Measurements from ENCODE around the gene CYP2A6. TPM values are rescaled to one million over a fixed set of nuclear protein-coding genes. Genes with fewer than 3 reads are reported as not detected.
"Not testable (repeated sequence)": the region's sequence is repeated elsewhere in the genome, so short reads cannot be mapped to it uniquely, and the experiment has no call there.

The CYP2A6 gene
- total RNA-seq, 2 experiments from 2014 or later: not detected

DNA sequence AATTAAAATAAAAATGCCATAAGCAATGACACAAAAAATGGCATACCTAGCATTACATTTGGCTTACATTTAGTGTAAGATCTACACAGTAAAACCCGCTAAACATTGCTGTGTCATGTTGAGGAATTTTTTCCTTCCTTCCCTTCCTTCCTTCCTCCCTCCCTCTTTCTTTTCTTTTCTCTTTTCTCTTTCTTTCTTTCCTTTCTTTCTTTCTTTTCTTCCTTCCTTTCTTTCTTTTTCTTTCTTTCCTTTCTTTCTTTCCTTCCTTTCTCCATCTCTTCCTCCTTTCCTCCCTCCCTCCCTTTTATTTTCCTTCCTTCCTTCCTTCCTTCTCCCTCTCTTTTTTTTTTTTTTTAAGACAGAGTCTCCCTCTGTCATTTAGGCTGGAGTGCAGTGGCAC, 11.8 kb downstream of the CYP2A6 start:
- H3K27ac Mint-ChIP-seq; ATAC-seq; DNase-seq; H3K4me3 Mint-ChIP-seq; H3K27me3 Mint-ChIP-seq (ENCODE audit: low read depth); CTCF ChIA-PET; H3K9me3 Mint-ChIP-seq (ENCODE audit: insufficient read depth); POLR2A ChIA-PET; H3K4me1 Mint-ChIP-seq (ENCODE audit: low read depth); H3K36me3 Mint-ChIP-seq (ENCODE audit: low read depth): not testable (repeated sequence)

- Mint-ChIP-seq H3K4me1 (ENCODE audit: low read depth) (peaks cover 12% of the 10 kb centered on the region), H3K27me3 (ENCODE audit: low read depth) (peaks cover 2% of the 10 kb centered on the region), H3K36me3 (ENCODE audit: low read depth) (no peaks in the 10 kb centered on the region), H3K9me3 (ENCODE audit: insufficient read depth) (no peaks in the 10 kb centered on the region), H3K27ac (no peak overlapping the region), H3K4me3 (no peak overlapping the region)
- ATAC-seq (no peak), DNase-seq (no peak)
- CTCF ChIA-PET: no interaction called here
- POLR2A ChIA-PET: no interaction called here
These were observed 13.4 kb downstream of the CYP2A6 start for GRCh38 chr19:40836754-40837429.

GRCh38 chr19:40833728-40834533, 16.3 kb downstream of the CYP2A6 start:
- H3K4me3 Mint-ChIP-seq; DNase-seq; H3K36me3 Mint-ChIP-seq (ENCODE audit: low read depth); CTCF ChIA-PET; H3K9me3 Mint-ChIP-seq (ENCODE audit: insufficient read depth); H3K27me3 Mint-ChIP-seq (ENCODE audit: low read depth); POLR2A ChIA-PET; ATAC-seq: not testable (repeated sequence)
- H3K27ac Mint-ChIP-seq: peak overlapping the region; percentile 2
- peaks cover 12% of the 10 kb centered on the region for H3K4me1 Mint-ChIP-seq (ENCODE audit: low read depth)

DNA sequence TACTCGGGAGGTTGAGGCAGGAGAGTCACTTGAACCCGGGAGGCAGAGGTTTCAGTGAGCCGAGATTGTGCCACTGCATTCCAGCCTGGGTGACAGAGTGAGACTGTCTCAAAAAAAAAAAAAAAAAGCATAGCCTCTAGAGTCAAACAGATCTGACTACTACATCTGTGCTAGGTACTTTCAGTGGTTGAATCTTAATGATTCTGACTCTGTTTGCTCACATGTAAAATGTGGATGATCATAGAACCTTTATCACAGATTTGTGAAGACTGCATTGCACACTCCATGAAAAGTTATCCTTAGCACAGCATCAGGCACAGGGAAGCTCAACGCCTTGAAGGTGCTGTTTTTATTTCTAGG, 17.8 kb downstream of the CYP2A6 start:
- not testable (repeated sequence) for H3K27ac Mint-ChIP-seq; H3K36me3 Mint-ChIP-seq (ENCODE audit: low read depth); DNase-seq; H3K4me3 Mint-ChIP-seq; ATAC-seq; H3K9me3 Mint-ChIP-seq (ENCODE audit: insufficient read depth); H3K27me3 Mint-ChIP-seq (ENCODE audit: low read depth)
- CTCF ChIA-PET: interaction anchor here (0.9 to 1.9 kb wide), 2 partner anchors 26 to 34 kb away, joined by 3 to 5 read pairs; partner anchors contain the start of gene EGLN2
- POLR2A ChIA-PET: interaction anchor here (0.7 kb wide), 1 partner anchor 1580 kb away, joined by 6 read pairs; no protein-coding TSS in a partner anchor
- H3K4me1 Mint-ChIP-seq (ENCODE audit: low read depth): peaks cover 12% of the 10 kb centered on the region

- ChIA-PET POLR2A (no interaction called here), CTCF (interaction anchor here (0.9 to 1.9 kb wide), 3 partner anchors 25 to 380 kb away, joined by 3 to 5 read pairs (median 3); partner anchors contain the start of gene EGLN2)
- Mint-ChIP-seq H3K36me3 (ENCODE audit: low read depth) (peaks cover 9% of the 10 kb centered on the region), H3K27me3 (ENCODE audit: low read depth) (no peaks in the 10 kb centered on the region), H3K27ac (no peak overlapping the region), H3K9me3 (ENCODE audit: insufficient read depth) (no peaks in the 10 kb centered on the region), H3K4me3 (no peak overlapping the region), H3K4me1 (ENCODE audit: low read depth) (peaks cover 19% of the 10 kb centered on the region)
- DNase-seq: no peak
- no peak for ATAC-seq
These were observed 18.5 kb downstream of the CYP2A6 start for GRCh38 chr19:40831502-40832430.

DNA sequence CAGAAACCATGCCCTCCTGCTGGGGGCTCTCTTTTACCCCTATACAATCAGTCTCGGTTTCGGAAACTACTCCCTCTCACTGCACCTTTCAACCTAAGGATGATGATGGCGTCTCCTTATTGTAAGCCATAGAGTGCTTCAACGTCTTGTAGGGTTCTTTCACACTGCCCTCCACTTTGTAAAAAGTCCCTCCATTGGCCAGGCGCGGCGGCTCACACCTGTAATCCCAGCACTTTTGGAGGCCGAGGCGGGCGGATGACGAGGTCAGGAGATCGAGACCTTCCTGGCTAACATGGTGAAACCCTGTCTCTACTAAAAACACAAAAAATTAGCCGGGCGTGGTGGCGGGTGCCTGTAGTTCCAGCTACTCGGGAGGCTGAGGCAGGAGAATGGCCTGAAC, 19.5 kb downstream of the CYP2A6 start:
- Mint-ChIP-seq H3K36me3 (ENCODE audit: low read depth) (peaks cover 15% of the 10 kb centered on the region), H3K4me1 (ENCODE audit: low read depth) (peaks cover 25% of the 10 kb centered on the region)
- H3K4me3 Mint-ChIP-seq; ATAC-seq; DNase-seq; CTCF ChIA-PET; H3K27ac Mint-ChIP-seq; H3K27me3 Mint-ChIP-seq (ENCODE audit: low read depth); H3K9me3 Mint-ChIP-seq (ENCODE audit: insufficient read depth); POLR2A ChIA-PET: not testable (repeated sequence)

DNA sequence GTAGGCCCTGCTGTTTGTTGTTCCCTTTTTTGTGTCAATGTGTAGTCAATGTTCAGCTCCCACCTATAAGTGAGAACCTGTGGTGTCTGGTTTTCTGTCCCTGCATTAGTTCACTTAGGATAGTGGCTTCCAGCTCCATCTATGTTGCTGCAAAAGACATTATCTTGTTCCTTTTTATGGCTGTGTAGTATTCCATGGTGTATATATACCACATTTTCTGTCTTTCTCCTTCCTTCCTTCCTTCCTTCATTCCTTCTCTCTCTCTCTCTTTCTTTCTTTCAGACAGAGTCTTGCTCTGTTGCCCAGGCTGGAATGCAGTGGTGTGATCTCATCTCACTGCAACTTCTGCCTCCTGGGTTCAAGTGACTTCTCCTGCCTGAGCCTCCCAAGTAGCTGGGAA, 21.0 kb downstream of the CYP2A6 start:
- ChIA-PET POLR2A (no interaction called here), CTCF (no interaction called here)
- Mint-ChIP-seq H3K4me1 (ENCODE audit: low read depth) (peaks cover 34% of the 10 kb centered on the region), H3K27ac (no peak overlapping the region), H3K9me3 (ENCODE audit: insufficient read depth) (no peaks in the 10 kb centered on the region), H3K27me3 (ENCODE audit: low read depth) (no peaks in the 10 kb centered on the region), H3K36me3 (ENCODE audit: low read depth) (peaks cover 17% of the 10 kb centered on the region), H3K4me3 (no peak overlapping the region)
- no peak for DNase-seq
- no peak for ATAC-seq

DNA sequence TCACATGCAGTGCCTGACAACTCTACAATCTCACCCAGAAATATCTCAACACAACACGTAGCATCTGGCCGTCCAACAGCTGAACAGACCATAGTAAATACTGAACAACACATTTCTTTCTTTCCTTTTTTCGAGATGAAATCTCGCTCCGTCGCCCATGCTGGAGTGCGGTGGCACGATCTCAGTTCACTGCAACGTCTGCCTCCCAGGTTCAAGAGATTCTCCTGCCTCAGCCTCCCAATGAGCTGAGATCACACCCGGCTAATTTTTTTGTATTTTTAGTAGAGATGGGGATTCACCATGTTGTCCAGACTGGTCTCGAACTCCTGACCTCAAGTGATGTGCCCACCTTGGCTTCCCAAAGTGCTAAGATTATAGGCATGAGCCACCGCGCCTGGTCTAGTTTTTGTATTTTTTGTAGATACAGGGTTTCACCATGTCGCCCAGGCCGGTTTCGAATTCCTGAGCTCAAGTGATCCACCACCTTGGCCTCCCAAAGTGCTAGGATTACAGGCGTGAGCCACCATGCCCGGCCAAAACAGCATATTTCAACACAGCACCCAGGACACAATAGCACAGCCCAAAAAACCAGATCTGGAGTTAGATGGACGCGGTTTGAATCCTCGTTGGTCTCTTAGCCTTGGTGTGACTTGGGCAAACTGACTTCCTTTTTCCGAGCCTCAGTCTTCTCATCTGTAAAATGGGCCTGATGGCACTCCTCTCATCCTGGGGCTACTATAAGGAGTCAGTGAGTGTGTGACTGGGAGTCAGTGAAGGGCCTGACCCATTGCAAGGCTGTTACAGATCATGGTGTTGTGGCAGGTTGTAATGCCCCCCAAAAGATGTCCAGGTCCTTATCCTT, 22.6 kb downstream of the CYP2A6 start:
- peak overlapping the region; percentile 66 for H3K27ac Mint-ChIP-seq
- ChIA-PET POLR2A (no interaction called here), CTCF (interaction anchor here (1.1 kb wide), 1 partner anchor 83 kb away, joined by 3 read pairs; no protein-coding TSS in a partner anchor)
- peaks cover 35% of the 10 kb centered on the region for H3K4me1 Mint-ChIP-seq (ENCODE audit: low read depth)
- peaks cover 17% of the 10 kb centered on the region for H3K36me3 Mint-ChIP-seq (ENCODE audit: low read depth)
- DNase-seq (no peak), ATAC-seq (no peak)
- no peaks in the 10 kb centered on the region for H3K27me3 Mint-ChIP-seq (ENCODE audit: low read depth)
- H3K4me3 Mint-ChIP-seq: no peak overlapping the region
- H3K9me3 Mint-ChIP-seq (ENCODE audit: insufficient read depth): no peaks in the 10 kb centered on the region

- H3K27me3 Mint-ChIP-seq (ENCODE audit: low read depth); H3K4me3 Mint-ChIP-seq; POLR2A ChIA-PET; CTCF ChIA-PET; H3K9me3 Mint-ChIP-seq (ENCODE audit: insufficient read depth): not testable (repeated sequence)
- ATAC-seq (peak; percentile 88), DNase-seq (peak; percentile 77)
- Mint-ChIP-seq H3K4me1 (ENCODE audit: low read depth) (peaks cover 34% of the 10 kb centered on the region), H3K36me3 (ENCODE audit: low read depth) (peaks cover 17% of the 10 kb centered on the region), H3K27ac (peak overlapping the region; percentile 66)
These were observed 23.4 kb downstream of the CYP2A6 start for GRCh38 chr19:40826699-40827385.

GRCh38 chr19:40826312-40826698, 23.9 kb downstream of the CYP2A6 start:
- ATAC-seq; CTCF ChIA-PET; POLR2A ChIA-PET; H3K4me3 Mint-ChIP-seq; DNase-seq; H3K27me3 Mint-ChIP-seq (ENCODE audit: low read depth); H3K9me3 Mint-ChIP-seq (ENCODE audit: insufficient read depth): not testable (repeated sequence)
- H3K27ac Mint-ChIP-seq: peak overlapping the region; percentile 66
- H3K36me3 Mint-ChIP-seq (ENCODE audit: low read depth): peaks cover 17% of the 10 kb centered on the region
- H3K4me1 Mint-ChIP-seq (ENCODE audit: low read depth): peaks cover 34% of the 10 kb centered on the region
